ENCODE data around the gene THTPA.

THTPA gene

DNA sequence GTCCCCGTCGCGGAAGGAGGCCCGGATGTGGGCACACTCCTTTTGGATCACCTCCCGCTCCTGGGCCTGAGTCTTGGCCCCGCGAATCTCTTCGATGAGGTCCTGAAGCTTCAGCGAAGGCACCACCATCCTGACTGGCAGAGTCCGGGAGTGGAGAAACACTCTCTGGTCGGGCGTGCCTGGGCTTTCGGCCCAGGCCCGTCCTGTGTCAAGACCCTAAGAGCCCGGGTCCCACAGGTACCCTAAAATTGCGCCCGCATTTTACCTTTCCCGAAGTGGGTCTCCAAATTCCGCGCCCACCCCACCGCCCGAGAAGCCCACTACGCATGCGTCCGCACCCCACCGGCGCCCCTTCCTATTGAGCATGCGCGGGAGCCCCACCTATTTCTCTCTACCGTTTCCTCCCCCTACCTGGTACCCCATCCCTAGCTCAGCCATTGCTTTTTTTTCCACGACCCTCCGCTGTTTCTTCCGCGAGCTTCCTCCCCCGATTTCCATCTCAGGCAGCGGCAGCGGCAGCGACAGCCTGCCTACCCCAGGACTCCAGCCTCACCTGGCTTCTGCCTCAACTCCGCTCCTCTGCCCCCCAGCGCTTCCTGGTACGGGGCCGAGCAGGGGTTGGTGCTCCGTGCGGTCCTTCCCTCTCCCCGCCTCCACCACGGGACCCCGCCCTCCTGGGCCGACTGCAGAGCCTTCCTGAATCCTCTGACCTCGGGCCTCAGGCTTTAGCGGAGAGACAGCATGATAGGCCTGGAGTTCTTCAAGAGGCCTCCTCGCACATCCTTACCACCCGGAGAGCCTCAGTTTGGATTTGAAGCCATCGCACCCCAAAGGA, 11.3 kb downstream of the THTPA start, which contains the start of gene AP1G2:
AP1G2 (minus strand) TSS at position 606 of the 835 bp plus-strand sequence; CDS start at position 129, 477 bp downstream.
- peak; percentile 75 for DNase-seq (ENCODE audit: low spot score)

GRCh38 chr14:23568021-23568599, 12.0 kb downstream of the THTPA start:
- no peak for DNase-seq (ENCODE audit: low spot score)

GRCh38 chr14:23568600-23569331, 12.7 kb downstream of the THTPA start:
- DNase-seq (ENCODE audit: low spot score) = no peak

DNA sequence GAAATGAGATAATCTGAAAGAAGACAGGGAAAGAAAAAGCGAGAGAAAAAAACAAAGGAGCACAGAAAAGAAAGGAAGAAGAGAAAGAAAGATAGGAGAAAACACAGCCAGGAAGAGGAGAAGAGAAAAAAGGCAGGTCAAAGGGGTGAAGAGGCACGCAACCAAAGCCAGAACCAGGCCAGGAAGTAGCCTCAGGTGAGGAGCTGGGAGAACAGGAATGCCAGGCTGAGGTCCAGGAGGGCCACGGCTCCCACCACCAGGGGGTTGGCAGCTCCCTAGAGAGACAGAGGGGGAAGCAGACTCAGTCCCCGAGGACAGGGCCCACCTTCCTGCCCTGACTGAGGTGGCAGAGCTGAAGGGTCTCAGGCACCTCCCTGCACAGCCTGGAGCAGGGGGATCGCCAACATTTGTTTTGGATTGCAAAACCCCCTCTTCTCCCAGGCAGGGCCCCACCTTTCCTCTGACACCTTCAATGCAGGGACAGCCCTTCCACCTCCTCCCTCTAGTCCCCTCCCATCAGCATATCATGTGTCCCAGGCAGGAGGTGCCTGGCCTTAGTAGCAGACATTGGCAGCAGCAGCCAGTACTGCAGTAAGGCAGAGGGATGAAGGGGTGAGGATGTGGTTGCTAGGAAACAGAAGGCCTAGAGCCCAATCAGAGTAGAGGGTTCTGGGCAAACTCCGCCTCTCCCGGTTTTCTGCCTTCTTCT, 13.5 kb downstream of the THTPA start:
- no peak for DNase-seq (ENCODE audit: low spot score)

DNA sequence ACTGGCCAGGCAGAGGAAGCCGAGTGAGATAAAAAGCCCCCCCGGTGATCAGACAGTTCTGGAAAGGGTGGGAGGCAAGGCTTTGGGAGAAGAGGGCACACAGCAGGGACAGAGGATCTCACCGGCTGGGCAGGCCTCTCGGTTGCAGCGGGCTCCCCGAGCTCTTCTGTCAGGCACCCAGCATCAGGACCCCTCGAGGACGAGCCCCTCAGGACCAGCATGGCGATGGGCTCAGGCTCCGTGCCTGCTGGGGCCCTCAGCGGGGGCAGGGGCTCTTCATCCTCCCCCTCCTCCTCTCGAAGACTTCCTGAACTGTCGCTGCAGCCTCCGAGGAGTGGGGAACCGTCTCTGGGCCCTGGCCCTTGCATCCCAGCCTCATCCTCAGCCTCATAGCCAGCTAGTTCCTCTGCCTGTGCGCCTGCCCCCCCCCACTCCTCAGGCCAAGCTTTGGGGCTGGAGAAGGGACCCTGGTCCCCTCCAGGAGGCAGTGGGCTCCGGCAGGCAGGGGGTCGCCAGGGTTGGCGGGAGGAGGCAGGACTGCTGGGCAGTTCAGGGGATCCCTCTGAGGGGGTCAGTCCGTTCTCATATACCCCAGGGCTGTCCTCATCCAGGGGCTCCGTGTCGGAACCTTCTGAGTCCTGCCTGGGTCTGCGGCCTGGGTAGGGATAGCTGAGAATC, 14.9 kb downstream of the THTPA start:
- no peak for DNase-seq (ENCODE audit: low spot score)

DNA sequence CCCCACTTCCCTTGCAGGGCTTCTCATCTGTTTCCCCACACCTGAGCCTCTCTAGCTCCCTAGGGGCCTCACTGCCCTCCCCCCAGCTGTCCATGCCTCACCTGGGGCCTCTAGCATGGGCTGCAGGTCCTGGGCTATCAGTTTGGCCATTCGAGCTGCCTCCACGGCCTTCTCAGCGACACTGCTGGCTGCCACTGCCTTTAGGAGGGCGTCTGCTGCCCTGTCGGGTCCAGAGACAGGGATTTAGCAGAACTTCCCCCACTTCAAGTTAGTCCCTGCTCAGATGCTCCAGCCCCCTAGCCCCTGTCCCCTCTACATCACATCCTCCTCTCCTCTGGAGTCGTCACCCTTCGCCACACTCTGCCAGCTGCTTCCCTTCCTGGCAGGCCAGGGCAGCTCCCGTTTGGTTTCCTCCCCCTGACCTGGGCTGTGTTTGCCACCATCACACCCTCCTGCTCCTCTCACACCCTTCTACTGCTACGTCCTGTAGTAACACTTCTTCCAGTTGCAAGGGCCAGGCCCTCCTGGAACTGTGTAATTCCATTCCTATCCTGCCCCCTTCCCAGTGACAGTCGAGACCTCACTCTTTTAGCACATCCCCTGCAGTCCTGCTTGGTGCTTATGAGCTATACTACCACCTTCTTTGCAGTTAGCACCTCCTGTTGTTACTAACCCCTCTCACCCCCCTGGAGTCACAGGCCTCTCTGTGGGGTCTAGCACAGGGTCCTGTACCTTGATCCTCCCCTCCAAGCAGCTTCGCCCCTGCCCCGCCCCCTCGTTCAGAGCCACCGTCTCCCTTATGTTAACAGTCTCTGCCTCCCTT, 15.8 kb downstream of the THTPA start:
- DNase-seq (ENCODE audit: low spot score) = no peak

- no peak for DNase-seq (ENCODE audit: low spot score)
These were observed 16.4 kb downstream of the THTPA start for GRCh38 chr14:23572524-23572828.

DNA sequence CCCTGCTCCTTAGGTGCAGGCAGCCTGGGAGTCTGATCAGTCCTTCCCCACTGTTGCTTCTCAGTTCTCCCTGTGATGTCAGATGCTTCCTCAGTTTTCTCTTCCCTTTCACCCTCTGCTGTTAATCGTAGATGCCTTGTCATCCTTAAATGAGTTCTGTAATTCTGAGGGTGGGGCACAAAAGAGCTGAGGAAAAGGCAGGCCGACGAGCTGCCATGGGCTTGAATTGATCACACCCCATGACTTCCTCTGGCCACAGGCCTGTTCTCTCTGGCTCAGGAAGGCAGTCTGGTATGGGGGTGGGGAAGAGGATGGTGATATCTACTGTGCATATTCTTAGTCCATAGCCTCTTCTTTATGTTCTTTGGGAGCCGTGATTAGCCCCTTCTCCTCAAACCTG, 16.8 kb downstream of the THTPA start:
- DNase-seq (ENCODE audit: low spot score) = no peak

DNA sequence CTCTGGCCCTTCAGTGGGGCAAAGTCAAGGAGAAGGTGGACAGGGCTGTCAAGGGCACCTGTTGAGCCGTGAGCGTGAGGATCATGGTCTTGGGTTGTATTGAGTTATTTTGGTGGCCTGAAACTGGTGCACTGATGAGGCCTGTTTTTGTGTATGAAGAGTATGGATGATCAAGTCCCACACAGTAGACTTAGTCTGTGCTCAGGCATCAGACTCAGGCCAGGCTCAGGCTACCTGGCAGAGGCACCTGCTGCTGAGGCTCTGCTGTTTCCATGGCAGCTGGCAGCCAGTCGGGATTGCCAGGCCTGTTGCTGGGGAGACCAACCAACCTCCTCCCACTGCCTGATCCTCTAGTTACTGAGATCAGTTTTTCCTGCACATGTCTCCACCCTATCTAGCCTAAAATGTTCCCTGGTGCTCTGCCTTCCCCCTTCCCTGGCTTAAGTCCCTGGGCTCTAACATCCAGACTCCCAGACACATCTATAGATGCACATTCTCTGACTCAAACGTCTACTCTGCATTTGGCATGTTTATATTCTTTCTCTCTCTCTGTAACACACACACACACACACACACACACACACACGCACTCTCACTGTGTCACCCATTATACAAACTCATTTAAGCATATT, 17.4 kb downstream of the THTPA start:
- no peak for DNase-seq (ENCODE audit: low spot score)

DNA sequence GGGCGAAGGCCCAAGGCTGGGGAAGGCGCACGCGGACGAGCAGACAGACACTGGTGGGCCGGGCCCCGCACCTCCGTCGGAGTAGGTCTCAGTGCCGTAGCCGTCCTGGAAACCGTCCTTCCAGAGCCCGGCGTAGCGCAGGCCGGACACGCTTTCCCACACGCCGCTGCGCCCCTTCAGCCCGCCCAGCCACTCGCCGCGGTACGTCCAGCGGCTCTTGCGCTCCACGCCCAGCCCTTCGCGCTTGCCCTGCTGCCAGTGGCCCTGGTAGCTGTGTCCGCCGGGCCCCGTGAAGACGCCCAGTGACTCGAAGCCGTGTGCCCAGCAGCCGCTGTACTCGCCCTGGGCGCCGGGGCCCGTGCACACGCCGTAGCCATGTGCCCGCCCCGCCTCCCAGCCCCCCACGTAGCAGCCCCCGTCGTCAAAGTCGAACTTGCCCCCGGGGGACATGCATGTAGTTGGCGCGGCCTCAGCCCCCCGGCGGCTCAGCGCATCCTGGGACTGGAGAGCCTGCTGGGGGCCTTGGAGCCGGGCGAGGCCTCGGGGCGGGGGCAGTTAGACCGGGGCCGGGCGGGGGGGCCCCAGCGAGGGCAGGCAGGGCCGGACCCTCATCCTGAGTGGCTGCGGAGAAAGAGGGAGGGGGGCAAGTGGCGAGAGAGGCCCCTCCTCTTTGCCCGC, 21.1 kb downstream of the THTPA start:
- DNase-seq (ENCODE audit: low spot score) = peak; percentile 69

DNA sequence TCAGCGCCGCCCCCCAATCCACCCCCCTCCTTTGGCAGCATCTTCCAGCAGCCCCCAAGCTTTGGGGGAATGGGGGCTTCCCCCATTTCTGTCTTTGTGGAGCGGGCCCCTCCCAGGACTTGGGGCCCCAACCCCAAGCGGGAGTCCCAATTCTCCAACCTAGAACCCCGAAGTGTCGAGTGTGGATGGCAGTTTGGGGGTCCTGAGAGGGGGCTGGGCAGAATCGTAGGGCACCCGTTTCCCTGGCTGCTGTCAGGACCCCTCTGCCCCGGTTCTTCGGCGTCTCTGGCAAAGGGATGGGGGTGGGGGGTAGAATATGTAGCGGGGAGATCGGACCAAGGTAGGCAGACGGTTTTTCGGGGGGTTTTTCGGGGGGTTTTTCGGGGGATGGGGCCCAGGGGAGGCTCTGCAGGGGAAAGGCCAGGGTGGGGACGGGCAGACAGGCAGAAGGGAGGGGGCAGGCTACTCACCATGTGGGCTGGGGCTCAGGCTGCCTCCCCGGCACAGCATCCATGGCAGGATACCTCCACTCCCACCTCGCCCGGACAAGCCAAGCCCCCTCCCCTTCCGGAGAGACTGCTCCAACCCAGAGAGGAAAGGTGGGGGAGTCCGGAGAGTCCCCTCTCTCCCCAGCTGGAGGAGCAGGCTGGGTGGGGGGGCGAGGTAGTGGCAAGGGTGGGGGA, 21.8 kb downstream of the THTPA start:
- DNase-seq (ENCODE audit: low spot score) = no peak

DNA sequence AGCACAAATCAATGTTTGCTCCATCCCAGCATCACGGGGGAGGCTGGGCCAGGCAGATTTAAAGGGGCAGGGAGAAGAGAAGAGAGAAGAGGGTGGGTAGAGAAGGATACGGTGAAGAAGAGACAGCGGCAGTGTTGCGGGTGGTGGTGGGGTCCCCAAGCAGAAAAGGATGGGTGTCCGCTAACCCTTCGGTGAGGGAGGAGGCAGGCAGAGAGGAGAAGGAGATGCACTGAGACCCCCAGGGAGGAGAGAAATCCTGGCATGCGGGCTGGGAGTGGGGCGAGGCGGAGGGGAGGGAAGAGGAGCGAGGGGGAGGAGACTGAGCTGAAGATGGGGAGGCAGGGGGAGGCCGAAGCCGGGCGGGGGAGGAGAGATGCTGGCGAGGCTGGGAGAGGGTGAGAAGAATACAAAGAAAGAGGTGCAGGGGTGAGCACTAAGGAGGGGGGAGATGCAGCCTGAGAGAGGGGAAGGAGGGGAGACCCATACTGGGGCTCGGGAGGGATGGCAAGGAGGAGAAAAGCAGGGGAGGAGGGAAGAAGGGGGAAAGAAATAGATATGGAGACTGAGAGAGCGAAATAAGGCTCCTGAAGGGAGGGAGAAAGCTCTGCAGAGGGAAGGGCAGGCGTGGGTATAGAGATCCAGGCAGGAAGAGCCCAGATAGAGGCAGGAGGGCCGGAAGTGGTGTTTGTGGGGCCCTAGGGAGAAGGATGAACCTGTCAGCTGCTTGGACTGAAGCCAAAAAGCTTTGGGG, 22.7 kb downstream of the THTPA start, which contains the start of gene JPH4:
JPH4 (minus strand) TSS at position 231 of the 751 bp plus-strand sequence. CDS start 1,337 bp downstream, outside the sequence.
- DNase-seq (ENCODE audit: low spot score) = no peak

DNA sequence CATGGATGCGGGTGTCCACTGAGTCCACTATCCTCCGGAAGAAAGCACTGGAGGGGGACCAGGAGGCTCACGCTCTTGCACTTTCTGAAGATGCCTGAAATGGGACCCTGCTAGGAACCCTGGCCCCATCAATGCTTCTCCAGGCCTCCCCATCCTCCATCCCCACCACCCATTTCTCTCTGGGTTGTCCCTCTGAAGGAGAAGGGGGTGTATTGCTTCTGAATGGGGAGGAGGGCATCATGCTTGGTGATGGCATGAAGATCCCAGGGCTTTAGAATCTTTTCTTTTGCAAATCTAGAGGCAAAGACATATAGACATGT, 23.2 kb downstream of the THTPA start:
- DNase-seq (ENCODE audit: low spot score) = no peak

DNA sequence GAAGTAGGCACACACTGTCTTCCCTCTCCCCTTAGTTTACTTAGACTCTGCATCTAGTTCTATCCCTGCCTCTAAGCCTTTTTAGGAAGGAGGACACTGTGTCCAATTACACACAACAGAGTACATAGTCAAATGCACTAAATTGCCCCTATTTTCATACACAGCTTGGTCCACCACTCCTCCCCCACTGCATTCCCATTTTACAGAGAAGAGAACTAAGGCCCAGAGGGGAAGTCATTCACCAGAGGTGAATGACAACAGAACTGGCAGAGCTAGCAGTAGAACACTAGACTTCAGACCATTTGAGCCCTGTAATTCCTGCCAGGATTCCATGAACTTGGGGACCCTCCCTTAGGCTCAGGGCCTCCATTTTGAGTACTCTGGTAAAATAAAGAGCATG, 23.7 kb downstream of the THTPA start:
- no peak for DNase-seq (ENCODE audit: low spot score)

DNA sequence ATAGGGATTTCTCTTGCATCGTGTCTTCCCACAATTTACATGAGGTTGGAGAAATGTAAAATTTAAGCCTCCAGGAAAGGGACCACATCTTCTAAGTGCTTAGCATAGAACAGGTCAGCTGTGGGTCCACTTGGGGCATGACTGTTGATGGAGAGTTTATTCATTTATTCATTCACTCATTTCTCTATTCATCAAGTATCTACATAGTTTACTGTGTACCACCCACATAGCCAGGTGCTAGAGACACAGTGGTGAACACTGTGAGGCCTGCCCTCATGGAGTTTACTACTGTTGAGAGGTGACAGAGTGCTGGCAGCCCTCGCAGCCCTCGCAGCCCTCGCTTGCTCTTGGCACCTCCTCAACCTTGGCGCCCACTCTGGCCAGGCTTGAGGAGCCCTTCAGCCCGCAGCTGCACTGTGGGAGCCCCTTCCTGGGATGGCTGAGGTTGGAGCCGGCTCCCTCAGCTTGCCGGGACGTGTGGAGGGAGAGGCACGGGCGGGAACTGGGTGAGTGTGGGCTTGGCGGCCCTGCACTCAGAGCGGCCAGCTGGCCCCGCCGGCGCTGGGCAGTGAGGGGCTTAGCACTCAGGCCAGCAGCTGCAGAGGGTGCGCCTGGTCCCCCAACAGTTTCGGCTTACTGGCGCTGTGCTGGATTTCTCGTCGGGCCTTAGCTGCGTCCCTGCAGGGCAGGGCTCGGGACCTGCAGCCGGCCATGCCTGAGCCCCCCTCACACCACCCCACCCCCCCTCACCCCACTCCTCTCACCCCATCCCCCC, 24.3 kb downstream of the THTPA start:
- no peak for DNase-seq (ENCODE audit: low spot score)

DNA sequence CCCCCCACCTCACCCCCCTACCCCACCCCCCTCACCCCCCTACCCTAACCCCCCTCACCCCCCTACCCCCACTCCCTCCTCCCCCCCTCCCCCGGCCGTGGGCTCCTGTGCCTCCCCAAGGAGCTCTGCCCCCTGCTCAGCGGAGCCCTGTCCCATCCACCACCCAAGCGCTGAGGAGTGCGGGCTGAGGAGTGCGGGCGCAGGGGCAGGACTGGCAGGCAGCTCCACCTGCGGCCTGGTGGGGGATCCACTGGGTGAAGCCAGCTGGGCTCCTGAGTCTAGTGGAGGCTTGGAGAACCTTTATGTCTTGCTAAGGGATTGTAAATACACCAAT, 24.8 kb downstream of the THTPA start:
- no peak for DNase-seq (ENCODE audit: low spot score)

- DNase-seq (ENCODE audit: low spot score) = no peak
These were observed 27.1 kb downstream of the THTPA start for GRCh38 chr14:23582906-23583760.
